Caco-2 (cell line): Measurements from ENCODE around the gene ECHDC1. TPM values are rescaled to one million over a fixed set of nuclear protein-coding genes. Genes with fewer than 3 reads are reported as not detected.
"Not testable (repeated sequence)": the region's sequence is repeated elsewhere in the genome, so short reads cannot be mapped to it uniquely, and the experiment has no call there.

Experiments
- BruUV-seq: library from RNA; stranded (reverse); fragments of 400-500 nt; replicated peaks from 2 replicates; lab custom pipeline; 2021; lab: Mats Ljungman, UMichigan
- CTCF ChIA-PET: fragments of 300-600 bp; sonication (Branson Sonifier 250); formaldehyde crosslinking; loops from one replicate; lab custom pipeline; 2022; ENCODE audit warnings: antibody characterized with exemption; lab: Charles Lee
- POLR2A ChIA-PET: fragments of 300-600 bp; sonication (Branson Sonifier 250); formaldehyde crosslinking; loops from one replicate; lab custom pipeline; 2022; ENCODE audit warnings: antibody characterized with exemption; lab: Charles Lee
- DNase-seq, 2 experiments: peaks; one replicate each; pipeline versions ENCODE4 v3.0.0 to v3.0.0-alpha.2; 2020 to 2022
- H3K27me3 ChIP-seq: replicated peaks from 2 replicates; pipeline ENCODE4 v1.6.0; 2011; ENCODE audit warnings: low read length; ENCODE audit not compliant: control insufficient read depth, insufficient read depth
- H3K36me3 ChIP-seq: 2 replicates; pipeline ENCODE4 v1.5.1; 2011; ENCODE audit warnings: low read length; ENCODE audit not compliant: control insufficient read depth, insufficient read depth
- H3K4me1 ChIP-seq: fragments of 250-450 bp; sonication (Bioruptor Pico); 2 replicates; pipeline ENCODE4 v1.5.1; 2020; ENCODE audit warnings: mild to moderate bottlenecking
- H3K4me3 ChIP-seq: 2 replicates; pipeline ENCODE4 v1.5.1; 2011; ENCODE audit warnings: low read depth, mild to moderate bottlenecking, control low read depth, low read length
- H3K9me3 ChIP-seq: fragments of 250-450 bp; sonication (Bioruptor Pico); 2 replicates; pipeline ENCODE4 v1.5.1; 2020; ENCODE audit warnings: mild to moderate bottlenecking, moderate library complexity
- H3K27ac Mint-ChIP-seq: one replicate; pipeline ENCODE4 v1.8.0; 2022; ENCODE audit warnings: mixed read lengths; ENCODE audit not compliant: unreplicated experiment
- H3K27me3 Mint-ChIP-seq: one replicate; pipeline ENCODE4 v1.8.0; 2022; ENCODE audit warnings: mixed read lengths; ENCODE audit not compliant: insufficient read depth, unreplicated experiment
- H3K36me3 Mint-ChIP-seq: one replicate; pipeline ENCODE4 v1.8.0; 2022; ENCODE audit warnings: mild to moderate bottlenecking, mixed read lengths; ENCODE audit not compliant: insufficient read depth, unreplicated experiment
- H3K4me1 Mint-ChIP-seq: one replicate; pipeline ENCODE4 v1.8.0; 2022; ENCODE audit warnings: low read depth, mixed read lengths; ENCODE audit not compliant: unreplicated experiment
- H3K4me3 Mint-ChIP-seq: one replicate; pipeline ENCODE4 v1.8.0; 2022; ENCODE audit warnings: mild to moderate bottlenecking, moderate library complexity, mixed read lengths; ENCODE audit not compliant: unreplicated experiment
- H3K9me3 Mint-ChIP-seq: one replicate; pipeline ENCODE4 v1.8.0; 2022; ENCODE audit warnings: mixed read lengths; ENCODE audit not compliant: unreplicated experiment
- CTCF ChIP-seq, 2 experiments: fragments of 200-600 bp in 1 of 2; IDR thresholded peaks; 1 replicate in 1 of 2; 2 replicates in 1 of 2; pipeline versions ENCODE4 v1.5.1 to v1.8.0; 2011 to 2022; ENCODE audit warnings: antibody characterized with exemption in 1 of 2, control low read depth in 1 of 2, inconsistent platforms in 1 of 2, low read depth in 1 of 2, low read length in 1 of 2, mild to moderate bottlenecking in 1 of 2, moderate library complexity in 1 of 2; ENCODE audit not compliant: insufficient read depth in 1 of 2, severe bottlenecking in 1 of 2, unreplicated experiment in 1 of 2
- intact Hi-C: fragments of 100-400 bp; cut with micrococcal nuclease; formaldehyde crosslinking; loops from one replicate; pipeline ENCODE4 v1.10.0; 2022; ENCODE audit not compliant: unreplicated experiment
- total RNA-seq: library from RNA; stranded (reverse); gene quantifications from 2 replicates; pipeline ENCODE4 v1.2.3, GENCODE V29; 2022

The ECHDC1 gene
- total RNA-seq, 1 experiment from 2014 or later: 77.5 TPM

- CTCF ChIA-PET: no interaction called here
- POLR2A ChIA-PET: no interaction called here
These were observed 10.9 kb downstream of the ECHDC1 start for GRCh38 chr6:127332383-127332961.

GRCh38 chr6:127331256-127331655, 12.2 kb downstream of the ECHDC1 start:
- H3K4me1 Mint-ChIP-seq: peaks cover 29% of the 10 kb centered on the region
- BruUV-seq, H3K27me3 Mint-ChIP-seq, POLR2A ChIA-PET, H3K9me3 Mint-ChIP-seq, H3K27ac Mint-ChIP-seq, DNase-seq, H3K4me3 Mint-ChIP-seq, H3K9me3 ChIP-seq, H3K36me3 ChIP-seq, CTCF ChIA-PET, H3K4me3 ChIP-seq, H3K27me3 ChIP-seq, intact Hi-C loops: not testable (repeated sequence)
- peaks cover 15% of the 10 kb centered on the region for H3K36me3 Mint-ChIP-seq
- H3K4me1 ChIP-seq: peaks cover 17% of the 10 kb centered on the region

More at GRCh38 chr6:127332383-127332961, 10.9 kb downstream of the ECHDC1 start:
- H3K36me3 ChIP-seq: no peaks in the 10 kb centered on the region
- no peak for DNase-seq
- TF ChIP-seq CTCF (IDR thresholded peaks at IDR 0.05; ENCODE audit: insufficient read depth in 1 of 2, low read depth in 1 of 2, low read length in 1 of 2, severe bottlenecking in 1 of 2, unreplicated experiment in 1 of 2): no peak
- BruUV-seq: no TSS peak
- no peak overlapping the region for H3K4me3 Mint-ChIP-seq
- H3K4me1 Mint-ChIP-seq: peaks cover 40% of the 10 kb centered on the region
- H3K36me3 Mint-ChIP-seq: peaks cover 15% of the 10 kb centered on the region
- no peaks in the 10 kb centered on the region for H3K9me3 Mint-ChIP-seq
- no peaks in the 10 kb centered on the region for H3K9me3 ChIP-seq
- peaks cover 25% of the 10 kb centered on the region for H3K4me1 ChIP-seq
- H3K27ac Mint-ChIP-seq: no peak overlapping the region
- intact Hi-C loops: no loop called here
- no peak overlapping the region for H3K4me3 ChIP-seq
- no peaks in the 10 kb centered on the region for H3K27me3 Mint-ChIP-seq
- no peaks in the 10 kb centered on the region for H3K27me3 ChIP-seq

GRCh38 chr6:127328043-127328609, 15.3 kb downstream of the ECHDC1 start:
- ChIA-PET POLR2A (no interaction called here), CTCF (no interaction called here)
- no peaks in the 10 kb centered on the region for H3K9me3 ChIP-seq
- intact Hi-C loops: no loop called here
- BruUV-seq: no TSS peak
- Mint-ChIP-seq H3K27ac (no peak overlapping the region), H3K36me3 (peaks cover 4% of the 10 kb centered on the region), H3K4me1 (peaks cover 16% of the 10 kb centered on the region), H3K9me3 (no peaks in the 10 kb centered on the region), H3K4me3 (no peak overlapping the region), H3K27me3 (no peaks in the 10 kb centered on the region)
- no peak for TF ChIP-seq CTCF (IDR thresholded peaks at IDR 0.05; ENCODE audit: insufficient read depth in 1 of 2, low read depth in 1 of 2, low read length in 1 of 2, severe bottlenecking in 1 of 2, unreplicated experiment in 1 of 2)
- H3K36me3 ChIP-seq: no peaks in the 10 kb centered on the region
- H3K27me3 ChIP-seq: no peaks in the 10 kb centered on the region
- H3K4me1 ChIP-seq: peaks cover 13% of the 10 kb centered on the region
- no peak overlapping the region for H3K4me3 ChIP-seq
- DNase-seq: no peak
